Prostate gland (tissue), 2 donors: ENCODE results near the gene TTLL6. TPM values are rescaled to one million over a fixed set of nuclear protein-coding genes. Genes with fewer than 3 reads are reported as not detected.
"Not testable (repeated sequence)": the region's sequence is repeated elsewhere in the genome, so short reads cannot be mapped to it uniquely, and the experiment has no call there.

Experiments
- DNase-seq: peaks from one replicate; pipeline ENCODE4 v3.0.0-alpha.2; 2019; ENCODE audit warnings: low spot score
- H3K27ac ChIP-seq, 2 donors: fragments of 200-600 bp; sonication (generic); 2 replicates each; pipeline ENCODE4 v1.5.1; 2017 to 2019
- H3K27me3 ChIP-seq: fragments of 200-600 bp; sonication (generic); replicated peaks from 2 replicates; pipeline ENCODE4 v1.5.1; 2019; ENCODE audit not compliant: insufficient read depth
- H3K36me3 ChIP-seq, 2 donors: fragments of 200-600 bp; sonication (generic); 1 replicate in 1 of 2; 2 replicates in 1 of 2; pipeline versions ENCODE4 v1.5.1 to v1.8.1; 2017 to 2019
- H3K4me1 ChIP-seq: fragments of 200-600 bp; sonication (generic); replicated peaks from 2 replicates; pipeline ENCODE4 v1.5.1; 2019
- H3K4me3 ChIP-seq, 2 donors: fragments of 200-600 bp; sonication (generic); 2 replicates each; pipeline ENCODE4 v1.5.1; 2017 to 2019
- H3K9me3 ChIP-seq: fragments of 200-600 bp; sonication (generic); 2 replicates; pipeline ENCODE4 v1.5.1; 2017
- POLR2A ChIP-seq: fragments of 450-650 bp; IDR thresholded peaks from one replicate; pipeline ENCODE4 v1.6.1; 2016; ENCODE audit warnings: antibody characterized with exemption, mild to moderate bottlenecking
- POLR2AphosphoS5 ChIP-seq: sonication (generic); formaldehyde crosslinking; IDR thresholded peaks from one replicate; pipeline ENCODE4 v1.6.1; 2017; ENCODE audit warnings: antibody characterized with exemption
- WGBS: methylation state at CpG from one replicate; pipeline ENCODE4 v1.1.5; 2018; 5-methylcytosine and 5-hydroxymethylcytosine counted together
- intact Hi-C: fragments of 100-400 bp; cut with DNase I; formaldehyde crosslinking; loops from one replicate; pipeline ENCODE4 v1.14.2; 2022
- total RNA-seq, 2 donors: library from RNA; depleted of rRNA; stranded (reverse); fragments of >200 nt; gene quantifications; one replicate each; pipeline ENCODE4 v1.1.0, GENCODE V29; 2016
- TF ChIP-seq, protein P1 (sequence below), 4 experiments: fragments of 200-600 bp in 2 of 4; fragments of 450-650 bp in 2 of 4; sonication (generic) in 2 of 4; IDR thresholded peaks; 1 replicate in 3 of 4; 2 replicates in 1 of 4; pipeline ENCODE4 v1.5.1; 2016 to 2019; ENCODE audit warnings: antibody characterized with exemption in 4 of 4, mild to moderate bottlenecking in 2 of 4, moderate library complexity in 2 of 4

Gene TTLL6
- total RNA-seq, 2 donors from 2014 or later, result 0.23 to 4.0 TPM

DNA sequence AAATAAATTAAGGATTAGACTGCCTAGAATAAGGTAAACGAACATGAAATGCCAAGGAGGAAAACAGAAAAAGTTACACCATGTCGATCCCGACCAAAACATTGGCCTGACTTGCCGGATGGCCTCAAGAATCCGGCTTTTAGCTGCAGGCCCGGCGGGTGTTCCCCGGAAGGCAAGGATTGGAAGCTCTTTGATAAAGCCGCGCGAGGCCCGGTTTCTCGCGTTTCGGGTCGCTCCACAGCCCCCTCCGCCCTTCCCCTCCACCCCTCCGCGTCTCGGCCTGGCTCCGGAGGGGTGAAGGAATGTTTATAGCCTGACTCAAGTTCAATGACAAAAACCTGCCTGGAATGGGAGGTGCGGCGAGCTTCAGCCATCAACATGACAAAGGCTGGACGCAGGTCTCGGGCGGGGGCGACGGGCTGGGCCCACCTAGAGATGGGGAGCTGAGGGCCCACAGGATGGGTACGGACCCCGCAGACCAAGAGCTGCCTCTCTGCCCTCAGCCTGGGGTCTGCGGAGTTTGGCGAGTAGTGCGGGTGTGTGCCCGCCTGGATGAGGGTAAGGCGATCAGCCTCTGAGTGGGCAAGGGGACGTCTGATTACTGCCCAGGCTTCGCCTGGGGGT is 97.3 kb downstream of the TTLL6 start:
- TF ChIP-seq POLR2AphosphoS5 (peak; percentile 35), POLR2A (peak; percentile 42)
- TF ChIP-seq, protein P1, sequence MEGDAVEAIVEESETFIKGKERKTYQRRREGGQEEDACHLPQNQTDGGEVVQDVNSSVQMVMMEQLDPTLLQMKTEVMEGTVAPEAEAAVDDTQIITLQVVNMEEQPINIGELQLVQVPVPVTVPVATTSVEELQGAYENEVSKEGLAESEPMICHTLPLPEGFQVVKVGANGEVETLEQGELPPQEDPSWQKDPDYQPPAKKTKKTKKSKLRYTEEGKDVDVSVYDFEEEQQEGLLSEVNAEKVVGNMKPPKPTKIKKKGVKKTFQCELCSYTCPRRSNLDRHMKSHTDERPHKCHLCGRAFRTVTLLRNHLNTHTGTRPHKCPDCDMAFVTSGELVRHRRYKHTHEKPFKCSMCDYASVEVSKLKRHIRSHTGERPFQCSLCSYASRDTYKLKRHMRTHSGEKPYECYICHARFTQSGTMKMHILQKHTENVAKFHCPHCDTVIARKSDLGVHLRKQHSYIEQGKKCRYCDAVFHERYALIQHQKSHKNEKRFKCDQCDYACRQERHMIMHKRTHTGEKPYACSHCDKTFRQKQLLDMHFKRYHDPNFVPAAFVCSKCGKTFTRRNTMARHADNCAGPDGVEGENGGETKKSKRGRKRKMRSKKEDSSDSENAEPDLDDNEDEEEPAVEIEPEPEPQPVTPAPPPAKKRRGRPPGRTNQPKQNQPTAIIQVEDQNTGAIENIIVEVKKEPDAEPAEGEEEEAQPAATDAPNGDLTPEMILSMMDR (IDR thresholded peaks at IDR 0.05), result no peak
- Histone ChIP-seq H3K4me1 (peaks cover 5% of the 10 kb centered on the region), H3K27ac (peak overlapping the region; percentile 97 to 98), H3K27me3 (no peaks in the 10 kb centered on the region), H3K36me3 (no peaks in the 10 kb centered on the region), H3K4me3 (peak overlapping the region; percentile 55 to 63), H3K9me3 (no peaks in the 10 kb centered on the region)
- intact Hi-C loops, result loop anchor here (10.0 kb wide), 1 partner anchor 165 kb away; no protein-coding TSS in a partner anchor
- WGBS, result 5% methylated on average over 37 of the region's 37 CpGs
- DNase-seq, result peak; percentile 70

DNA sequence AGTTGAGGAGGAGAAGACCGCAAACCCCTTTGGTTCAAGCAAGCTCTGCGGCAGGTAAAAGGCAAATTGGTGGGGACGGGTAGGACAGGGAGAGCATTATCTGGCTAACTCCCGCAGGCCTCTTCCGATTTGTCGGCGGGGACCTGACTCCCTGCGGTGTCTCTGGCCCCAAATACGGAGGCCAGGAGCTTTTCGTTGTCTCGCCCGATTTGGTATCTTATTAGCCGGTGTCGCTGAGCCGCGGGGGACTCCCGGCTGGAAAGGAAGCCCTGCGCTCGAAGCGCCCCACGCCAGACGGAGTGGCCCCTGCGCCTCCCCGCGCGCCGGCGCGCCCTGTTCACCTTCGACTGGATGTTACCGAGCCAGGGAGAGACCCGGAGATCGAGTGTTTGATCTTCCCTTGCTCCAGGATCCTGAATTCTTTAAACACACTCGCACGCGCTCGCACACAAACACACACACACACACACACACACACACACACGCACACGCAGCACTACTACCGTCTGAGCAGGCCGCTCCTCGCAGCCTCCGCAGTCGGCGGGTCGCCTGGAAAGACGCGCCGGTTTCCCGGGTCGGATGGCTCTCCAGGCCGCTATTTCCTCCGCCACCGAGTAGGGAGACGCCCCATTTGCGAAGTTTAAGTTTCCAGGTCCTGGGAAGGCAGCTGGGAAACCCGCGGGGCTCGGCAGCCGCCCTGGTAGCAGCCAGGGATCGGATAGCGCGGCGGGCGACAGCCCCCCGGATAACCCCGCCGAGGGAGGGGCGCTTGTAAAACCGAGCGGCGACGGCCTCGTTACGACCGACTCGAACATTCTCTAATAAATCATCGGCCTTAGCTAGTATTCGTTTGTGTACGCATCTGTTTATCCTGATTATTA is 98.0 kb downstream of the TTLL6 start:
- no peaks in the 10 kb centered on the region for H3K27me3 ChIP-seq
- peaks cover 5% of the 10 kb centered on the region for H3K4me1 ChIP-seq
- intact Hi-C loops, result no loop called here
- 1% methylated on average over 73 of the region's 80 CpGs for WGBS
- H3K4me3 ChIP-seq, result peak overlapping the region; percentile 55 to 63
- no peaks in the 10 kb centered on the region for H3K9me3 ChIP-seq
- DNase-seq, result peak; percentile 40
- TF ChIP-seq POLR2AphosphoS5 (no peak), POLR2A (no peak)
- no peaks in the 10 kb centered on the region for H3K36me3 ChIP-seq
- peak overlapping the region; percentile 97 to 98 for H3K27ac ChIP-seq

DNA sequence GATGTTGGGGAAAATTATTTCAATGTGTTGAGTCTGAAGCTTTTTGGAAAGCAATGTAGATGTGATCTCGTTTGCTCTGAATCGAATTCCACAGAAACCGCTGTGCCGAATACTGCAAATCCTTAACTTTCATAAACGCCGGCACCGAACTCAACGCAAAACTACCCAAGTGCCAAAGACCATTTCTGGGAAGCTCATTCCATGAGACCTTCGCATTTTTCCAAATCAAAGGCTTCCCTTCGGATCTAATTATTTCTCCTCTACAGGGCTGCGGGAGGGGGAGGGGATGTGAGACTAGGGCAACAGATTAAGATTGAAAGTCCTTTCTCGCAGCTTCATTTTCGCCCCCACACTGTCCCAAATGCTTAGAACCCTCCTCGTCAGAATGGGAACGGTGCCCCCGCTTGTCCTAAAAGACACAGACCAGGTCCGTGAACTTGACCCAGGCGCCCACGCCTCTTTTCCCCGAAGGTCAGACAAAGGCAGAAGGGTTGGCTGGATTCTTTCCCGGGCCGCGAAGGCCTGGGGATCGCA is 98.7 kb downstream of the TTLL6 start:
- H3K4me3 ChIP-seq, result peak overlapping the region; percentile 55 to 63
- DNase-seq, result peak; percentile 42

DNA sequence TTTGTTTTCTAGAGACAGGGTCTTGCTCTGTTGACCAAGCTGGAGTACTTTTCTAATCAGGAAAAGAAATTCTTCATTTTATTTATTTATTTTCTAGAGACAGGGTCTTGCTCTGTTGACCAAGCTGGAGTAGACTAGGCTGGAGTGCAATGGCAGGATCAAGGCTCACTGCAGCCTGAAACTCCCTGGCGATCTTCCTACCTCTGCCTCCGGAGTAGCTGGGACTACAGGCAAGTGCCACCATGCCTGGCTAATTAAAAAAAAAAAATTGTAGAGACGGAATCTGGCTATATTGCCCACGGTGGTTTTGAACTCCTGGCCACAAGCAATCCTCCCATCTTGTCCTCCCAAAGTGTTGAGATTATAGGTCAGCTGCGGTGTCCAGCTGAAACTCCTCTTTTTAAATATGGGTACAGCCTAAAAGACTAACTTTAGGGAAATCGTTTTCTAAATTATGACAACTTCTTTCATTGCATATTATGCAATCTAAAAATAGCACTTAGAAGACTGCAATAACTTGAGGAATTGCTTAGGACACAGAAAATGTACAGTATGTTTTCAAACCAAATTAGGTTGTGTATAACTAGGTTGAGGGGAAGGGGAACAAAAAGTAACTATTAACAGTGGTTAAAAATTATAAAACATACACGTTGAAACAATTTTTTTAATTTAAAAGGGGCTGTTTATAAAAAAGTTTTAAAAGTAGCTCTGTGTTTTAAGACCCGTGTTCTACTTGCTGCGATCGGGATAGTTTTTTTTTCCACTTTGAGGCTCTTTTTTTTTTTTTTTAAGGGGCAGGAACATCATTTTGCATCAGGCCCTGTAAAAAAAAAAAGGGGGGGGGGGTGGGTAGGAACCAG is 99.4 kb downstream of the TTLL6 start:
- Histone ChIP-seq H3K9me3 (no peaks in the 10 kb centered on the region), H3K4me1 (peaks cover 2% of the 10 kb centered on the region), H3K27ac (peak overlapping the region; percentile 97 to 98), H3K36me3 (no peaks in the 10 kb centered on the region), H3K27me3 (no peaks in the 10 kb centered on the region), H3K4me3 (peak overlapping the region; percentile 55 to 63)
- TF ChIP-seq POLR2A, result no peak
- no peak for TF ChIP-seq POLR2AphosphoS5
- TF ChIP-seq, protein P1 (IDR thresholded peaks at IDR 0.05), result no peak
- WGBS, result 4% methylated on average over 10 of the region's 10 CpGs
- DNase-seq, result no peak
- intact Hi-C loops, result no loop called here

More for the DNA sequence above, 98.7 kb downstream of the TTLL6 start:
- 7% methylated on average over 24 of the region's 24 CpGs for whole genome bisulfite sequencing
- intact Hi-C loops, result no loop called here
- Histone ChIP-seq H3K9me3 (no peaks in the 10 kb centered on the region), H3K4me1 (peaks cover 5% of the 10 kb centered on the region), H3K36me3 (no peaks in the 10 kb centered on the region), H3K27me3 (no peaks in the 10 kb centered on the region), H3K27ac (peak overlapping the region; percentile 97 to 98)
- no peak for TF ChIP-seq POLR2A
- TF ChIP-seq POLR2AphosphoS5, result peak; percentile 3

DNA sequence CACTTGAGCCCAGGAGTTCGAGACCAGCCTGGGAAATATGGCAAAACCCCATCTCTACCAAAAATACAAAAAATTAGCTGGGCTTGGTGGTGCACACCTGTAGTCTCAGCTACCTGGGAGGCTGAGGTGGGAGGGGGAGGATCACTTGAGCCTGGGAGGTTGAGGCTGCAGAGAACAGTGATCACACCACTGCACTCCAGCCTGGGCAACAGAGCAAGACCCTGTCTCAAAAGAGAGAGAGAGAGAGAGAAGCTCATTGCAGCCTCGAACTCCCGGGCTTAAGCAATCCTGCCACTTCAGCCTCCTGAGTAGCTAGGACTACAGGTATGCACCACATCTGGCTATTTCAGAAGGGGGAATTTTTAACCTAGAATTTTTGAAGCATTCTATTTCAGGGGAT is 100.5 kb downstream of the TTLL6 start:
- H3K27me3 ChIP-seq, DNase-seq, H3K4me1 ChIP-seq, H3K4me3 ChIP-seq, intact Hi-C loops, H3K27ac ChIP-seq, H3K36me3 ChIP-seq, H3K9me3 ChIP-seq: not testable (repeated sequence)
- 77% methylated on average over 3 of the region's 3 CpGs for WGBS
